OCI-LY7 (cell line): ENCODE data around the gene ARHGAP45. TPM values are rescaled to one million over a fixed set of nuclear protein-coding genes. Genes with fewer than 3 reads are reported as not detected.
A peak's percentile ranks its signal among the peaks of the same experiment; 100 is the strongest.

ENCODE experiments used
- BruUV-seq: library from RNA; stranded (reverse); fragments of 400-500 nt; replicated peaks from 2 replicates; lab custom pipeline; 2021; lab: Mats Ljungman, UMichigan
- CTCF ChIA-PET: fragments of 300-600 bp; sonication (Branson Sonifier 250); formaldehyde crosslinking; loops from one replicate; lab custom pipeline; 2022; ENCODE audit warnings: antibody characterized with exemption; ENCODE audit not compliant: unreplicated experiment; lab: Charles Lee
- POLR2A ChIA-PET: fragments of 300-600 bp; sonication (Branson Sonifier 250); formaldehyde crosslinking; loops from one replicate; lab custom pipeline; 2022; ENCODE audit warnings: antibody characterized with exemption; lab: Charles Lee
- DNase-seq: peaks from one replicate; pipeline ENCODE4 v3.0.0-alpha.2; 2015; ENCODE audit warnings: low spot score
- H2AFZ ChIP-seq: fragments of 200-600 bp; sonication (generic), shearing (Covaris generic); 2 replicates; pipeline ENCODE4 v1.6.1; 2014; ENCODE audit warnings: mild to moderate bottlenecking, antibody characterized with exemption, low read length, moderate library complexity
- H3K27ac ChIP-seq: fragments of 200-600 bp; sonication (generic); 2 replicates; pipeline ENCODE4 v1.5.1; 2014; ENCODE audit warnings: mixed run types, low read depth, mild to moderate bottlenecking, moderate library complexity, low read length, inconsistent platforms; ENCODE audit not compliant: poor library complexity, severe bottlenecking
- H3K36me3 ChIP-seq: fragments of 200-600 bp; sonication (generic); 2 replicates; pipeline ENCODE4 v1.6.1; 2014; ENCODE audit warnings: mild to moderate bottlenecking, antibody characterized with exemption, low read length, moderate library complexity, mixed read lengths; ENCODE audit not compliant: insufficient read depth
- H3K4me1 ChIP-seq: fragments of 200-600 bp; sonication (generic); 2 replicates; pipeline ENCODE4 v1.5.1; 2014; ENCODE audit warnings: mild to moderate bottlenecking, low read length; ENCODE audit not compliant: insufficient read depth, poor library complexity, severe bottlenecking
- H3K4me2 ChIP-seq: fragments of 200-600 bp; sonication (generic); 2 replicates; pipeline ENCODE4 v1.6.1; 2014; ENCODE audit warnings: mild to moderate bottlenecking, low read length
- H3K4me3 ChIP-seq: fragments of 200-600 bp; sonication (generic); 2 replicates; pipeline ENCODE4 v1.5.1; 2014; ENCODE audit warnings: mild to moderate bottlenecking, low read depth, low read length; ENCODE audit not compliant: poor library complexity, severe bottlenecking
- H3K79me2 ChIP-seq: fragments of 200-600 bp; sonication (generic); 2 replicates; pipeline ENCODE4 v1.6.1; 2016; ENCODE audit warnings: low read depth, mild to moderate bottlenecking, low read length, moderate library complexity, mixed read lengths; ENCODE audit not compliant: insufficient read depth
- H3K9me2 ChIP-seq: fragments of 200-600 bp; sonication (generic); 2 replicates; pipeline ENCODE4 v1.6.1; 2016; ENCODE audit warnings: mild to moderate bottlenecking, low read length, mixed read lengths; ENCODE audit not compliant: insufficient read depth
- H3K9me3 ChIP-seq: fragments of 200-600 bp; sonication (generic); 2 replicates; pipeline ENCODE4 v1.6.1; 2014; ENCODE audit warnings: mild to moderate bottlenecking, mixed run types, low read length, mixed read lengths
- H4K20me1 ChIP-seq: fragments of 200-600 bp; sonication (generic); 2 replicates; pipeline ENCODE4 v1.6.1; 2014; ENCODE audit warnings: mild to moderate bottlenecking, antibody characterized with exemption, low read length, moderate library complexity, mixed read lengths; ENCODE audit not compliant: insufficient read depth
- CTCF ChIP-seq: fragments of 200-600 bp; sonication (generic); conservative IDR thresholded peaks from 2 replicates; pipeline ENCODE4 v1.5.1; 2014; ENCODE audit warnings: mild to moderate bottlenecking, antibody characterized with exemption, low read length, moderate library complexity, mixed read lengths
- EZH2phosphoT487 ChIP-seq: fragments of 200-600 bp; sonication (generic); IDR thresholded peaks from 2 replicates; pipeline ENCODE4 v1.6.1; 2018; ENCODE audit warnings: low read depth, borderline replicate concordance, mild to moderate bottlenecking, mixed run types, antibody characterized with exemption, low read length, moderate library complexity, mixed read lengths
- intact Hi-C: fragments of 100-400 bp; cut with micrococcal nuclease; formaldehyde crosslinking; loops from one replicate; pipeline ENCODE4 v1.10.0; 2022; ENCODE audit not compliant: unreplicated experiment
- total RNA-seq, 2 experiments: library from RNA; depleted of rRNA in 1 of 2; stranded (reverse); fragments of >200 nt in 1 of 2; shearing (Covaris generic) in 1 of 2; gene quantifications; 2 replicates each; pipeline ENCODE4 v1.2.3, GENCODE V29; 2014 to 2022

The ARHGAP45 gene
- total RNA-seq, 2 experiments from 2014 or later = 135 to 143 TPM

- Histone ChIP-seq H3K4me3 (peak overlapping the region; percentile 98), H3K4me1 (peaks cover 48% of the 10 kb centered on the region)
These were observed 38.3 kb downstream of the ARHGAP45 start for GRCh38 chr19:1105008-1105872.

GRCh38 chr19:1105873-1106840 lies 39.2 kb downstream of the ARHGAP45 start:
- no peak overlapping the region for H3K27ac ChIP-seq
- intact Hi-C loops = no loop called here
- H3K79me2 ChIP-seq = no peaks in the 10 kb centered on the region
- BruUV-seq = no TSS peak
- H3K4me3 ChIP-seq = no peak overlapping the region
- H3K9me2 ChIP-seq = no peaks in the 10 kb centered on the region
- no peak for TF ChIP-seq CTCF
- TF ChIP-seq EZH2phosphoT487 = no peak
- no peak overlapping the region for H2AFZ ChIP-seq
- peak overlapping the region; percentile 17; the same call in 1 of the 2 replicates for H3K4me2 ChIP-seq
- DNase-seq = no peak
- no peaks in the 10 kb centered on the region for H3K9me3 ChIP-seq
- H4K20me1 ChIP-seq = peaks cover 6% of the 10 kb centered on the region; the same call in 1 of the 2 replicates
- ChIA-PET CTCF (no interaction called here), POLR2A (no interaction called here)
- H3K4me1 ChIP-seq = peaks cover 45% of the 10 kb centered on the region
- peaks cover 28% of the 10 kb centered on the region for H3K36me3 ChIP-seq

More at GRCh38 chr19:1105008-1105872, 38.3 kb downstream of the ARHGAP45 start:
- Histone ChIP-seq H2AFZ (no peak overlapping the region), H4K20me1 (peaks cover 6% of the 10 kb centered on the region; the same call in 1 of the 2 replicates), H3K79me2 (no peaks in the 10 kb centered on the region), H3K27ac (no peak overlapping the region), H3K4me2 (peak overlapping the region; percentile 93), H3K9me3 (no peaks in the 10 kb centered on the region), H3K9me2 (no peaks in the 10 kb centered on the region), H3K36me3 (peaks cover 28% of the 10 kb centered on the region)
- TF ChIP-seq CTCF (no peak), EZH2phosphoT487 (no peak)
- no peak for DNase-seq
- ChIA-PET CTCF (interaction anchor here (1.1 kb wide), 1 partner anchor 8 kb away, joined by 13 read pairs; no protein-coding TSS in a partner anchor), POLR2A (no interaction called here)
- no TSS peak for BruUV-seq
- intact Hi-C loops = no loop called here
